SK-N-SH (cell line): ENCODE results near the gene VPS50.

Source experiments
- CHD2 ChIP-seq: fragments of 150-350 bp; IDR thresholded peaks from 2 replicates; pipeline ENCODE4 v1.6.1; 2018; ENCODE audit warnings: low read length; ENCODE audit not compliant: partially characterized antibody
- EZH2phosphoT487 ChIP-seq: fragments of 200-600 bp; sonication (generic); IDR thresholded peaks from 2 replicates; pipeline ENCODE4 v1.6.1; 2017; ENCODE audit warnings: low read depth, mixed run types, mild to moderate bottlenecking, antibody characterized with exemption, moderate library complexity, borderline replicate concordance
- FOXJ3 ChIP-seq: sonication (generic); formaldehyde crosslinking; IDR thresholded peaks from 2 replicates; pipeline ENCODE4 v1.5.1; 2020; ENCODE audit warnings: mild to moderate bottlenecking, missing genetic modification reagents
- JUND ChIP-seq: IDR thresholded peaks from 2 replicates; pipeline ENCODE4 v1.4.0; 2012
- TF ChIP-seq, protein P1 (sequence below): fragments of 200-600 bp; sonication (generic); IDR thresholded peaks from 2 replicates; pipeline ENCODE4 v1.6.1; 2017; ENCODE audit warnings: antibody characterized with exemption, mild to moderate bottlenecking, moderate library complexity
- TF ChIP-seq, protein P2 (sequence below): IDR thresholded peaks from 2 replicates; pipeline ENCODE4 v1.4.0; 2012; ENCODE audit warnings: low read depth, borderline replicate concordance
- TF ChIP-seq, protein P3 (sequence below): fragments of 150-350 bp; IDR thresholded peaks from 2 replicates; pipeline ENCODE4 v1.6.1; 2017; ENCODE audit warnings: antibody characterized with exemption, low read length, low read depth, borderline replicate concordance
- TF ChIP-seq, protein P4 (sequence below): IDR thresholded peaks from 2 replicates; pipeline ENCODE4 v1.4.0; 2012; ENCODE audit warnings: low read depth, borderline replicate concordance
- TF ChIP-seq, protein P5 (sequence below): IDR thresholded peaks from 2 replicates; pipeline ENCODE4 v1.4.0; 2012; ENCODE audit warnings: low read depth

DNA sequence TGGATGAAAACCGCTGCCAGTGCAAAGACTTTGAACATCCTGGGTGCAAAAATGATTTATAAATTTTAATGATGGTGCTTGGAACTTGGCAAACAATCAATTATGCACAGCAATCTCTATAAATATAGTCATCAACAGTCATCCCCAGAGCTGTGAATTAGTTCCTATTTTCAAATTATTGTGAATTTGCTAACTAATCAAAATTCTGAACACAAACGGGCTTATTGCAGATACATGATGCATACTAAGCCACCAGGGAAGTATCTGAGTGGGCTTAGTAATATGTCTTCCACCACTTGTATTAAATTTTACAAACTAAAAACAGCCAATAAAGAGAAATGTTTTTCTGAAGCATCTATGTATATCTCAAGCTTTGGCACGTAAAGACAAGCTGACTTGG lies 177.2 kb downstream of the VPS50 start:
- TF ChIP-seq, protein P1, sequence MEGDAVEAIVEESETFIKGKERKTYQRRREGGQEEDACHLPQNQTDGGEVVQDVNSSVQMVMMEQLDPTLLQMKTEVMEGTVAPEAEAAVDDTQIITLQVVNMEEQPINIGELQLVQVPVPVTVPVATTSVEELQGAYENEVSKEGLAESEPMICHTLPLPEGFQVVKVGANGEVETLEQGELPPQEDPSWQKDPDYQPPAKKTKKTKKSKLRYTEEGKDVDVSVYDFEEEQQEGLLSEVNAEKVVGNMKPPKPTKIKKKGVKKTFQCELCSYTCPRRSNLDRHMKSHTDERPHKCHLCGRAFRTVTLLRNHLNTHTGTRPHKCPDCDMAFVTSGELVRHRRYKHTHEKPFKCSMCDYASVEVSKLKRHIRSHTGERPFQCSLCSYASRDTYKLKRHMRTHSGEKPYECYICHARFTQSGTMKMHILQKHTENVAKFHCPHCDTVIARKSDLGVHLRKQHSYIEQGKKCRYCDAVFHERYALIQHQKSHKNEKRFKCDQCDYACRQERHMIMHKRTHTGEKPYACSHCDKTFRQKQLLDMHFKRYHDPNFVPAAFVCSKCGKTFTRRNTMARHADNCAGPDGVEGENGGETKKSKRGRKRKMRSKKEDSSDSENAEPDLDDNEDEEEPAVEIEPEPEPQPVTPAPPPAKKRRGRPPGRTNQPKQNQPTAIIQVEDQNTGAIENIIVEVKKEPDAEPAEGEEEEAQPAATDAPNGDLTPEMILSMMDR = no peak
- TF ChIP-seq JUND = no peak
- TF ChIP-seq CHD2 = no peak
- TF ChIP-seq, protein P2, sequence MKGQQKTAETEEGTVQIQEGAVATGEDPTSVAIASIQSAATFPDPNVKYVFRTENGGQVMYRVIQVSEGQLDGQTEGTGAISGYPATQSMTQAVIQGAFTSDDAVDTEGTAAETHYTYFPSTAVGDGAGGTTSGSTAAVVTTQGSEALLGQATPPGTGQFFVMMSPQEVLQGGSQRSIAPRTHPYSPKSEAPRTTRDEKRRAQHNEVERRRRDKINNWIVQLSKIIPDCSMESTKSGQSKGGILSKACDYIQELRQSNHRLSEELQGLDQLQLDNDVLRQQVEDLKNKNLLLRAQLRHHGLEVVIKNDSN = no peak
- TF ChIP-seq, protein P3, sequence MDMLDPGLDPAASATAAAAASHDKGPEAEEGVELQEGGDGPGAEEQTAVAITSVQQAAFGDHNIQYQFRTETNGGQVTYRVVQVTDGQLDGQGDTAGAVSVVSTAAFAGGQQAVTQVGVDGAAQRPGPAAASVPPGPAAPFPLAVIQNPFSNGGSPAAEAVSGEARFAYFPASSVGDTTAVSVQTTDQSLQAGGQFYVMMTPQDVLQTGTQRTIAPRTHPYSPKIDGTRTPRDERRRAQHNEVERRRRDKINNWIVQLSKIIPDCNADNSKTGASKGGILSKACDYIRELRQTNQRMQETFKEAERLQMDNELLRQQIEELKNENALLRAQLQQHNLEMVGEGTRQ = no peak
- TF ChIP-seq, protein P4, sequence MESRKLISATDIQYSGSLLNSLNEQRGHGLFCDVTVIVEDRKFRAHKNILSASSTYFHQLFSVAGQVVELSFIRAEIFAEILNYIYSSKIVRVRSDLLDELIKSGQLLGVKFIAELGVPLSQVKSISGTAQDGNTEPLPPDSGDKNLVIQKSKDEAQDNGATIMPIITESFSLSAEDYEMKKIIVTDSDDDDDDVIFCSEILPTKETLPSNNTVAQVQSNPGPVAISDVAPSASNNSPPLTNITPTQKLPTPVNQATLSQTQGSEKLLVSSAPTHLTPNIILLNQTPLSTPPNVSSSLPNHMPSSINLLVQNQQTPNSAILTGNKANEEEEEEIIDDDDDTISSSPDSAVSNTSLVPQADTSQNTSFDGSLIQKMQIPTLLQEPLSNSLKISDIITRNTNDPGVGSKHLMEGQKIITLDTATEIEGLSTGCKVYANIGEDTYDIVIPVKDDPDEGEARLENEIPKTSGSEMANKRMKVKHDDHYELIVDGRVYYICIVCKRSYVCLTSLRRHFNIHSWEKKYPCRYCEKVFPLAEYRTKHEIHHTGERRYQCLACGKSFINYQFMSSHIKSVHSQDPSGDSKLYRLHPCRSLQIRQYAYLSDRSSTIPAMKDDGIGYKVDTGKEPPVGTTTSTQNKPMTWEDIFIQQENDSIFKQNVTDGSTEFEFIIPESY = no peak
- TF ChIP-seq FOXJ3 (CRISPR knock-in tag) = no peak
- TF ChIP-seq, protein P5, sequence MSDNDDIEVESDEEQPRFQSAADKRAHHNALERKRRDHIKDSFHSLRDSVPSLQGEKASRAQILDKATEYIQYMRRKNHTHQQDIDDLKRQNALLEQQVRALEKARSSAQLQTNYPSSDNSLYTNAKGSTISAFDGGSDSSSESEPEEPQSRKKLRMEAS = no peak
- TF ChIP-seq EZH2phosphoT487 = no peak
